IMR-90 (cell line): ENCODE measurements around the gene FAM186B. TPM values are rescaled to one million over a fixed set of nuclear protein-coding genes. Genes with fewer than 3 reads are reported as not detected.
A peak's percentile ranks its signal among the peaks of the same experiment; 100 is the strongest.

Source experiments
- ATAC-seq: fragments of 200-7000 bp; cut with Tn5 transposase; 2 replicates; pipeline ENCODE4 v1.9.1; 2020; ENCODE audit warnings: low read depth, mild to moderate bottlenecking, moderate library complexity
- BruUV-seq: library from RNA; stranded (reverse); fragments of 400-500 nt; replicated peaks from 2 replicates; lab custom pipeline; 2021; lab: Mats Ljungman, UMichigan
- CTCF ChIA-PET: fragments of 300-600 bp; formaldehyde crosslinking; extraction: SDS; loops from one replicate; lab custom pipeline; 2021; ENCODE audit warnings: antibody characterized with exemption; lab: Yijun Ruan, JAX
- POLR2A ChIA-PET: fragments of 300-600 bp; sonication (Branson Sonifier 250); formaldehyde crosslinking; loops from one replicate; lab custom pipeline; 2022; ENCODE audit warnings: antibody characterized with exemption; ENCODE audit not compliant: unreplicated experiment; lab: Charles Lee
- DNase-seq: peaks from one replicate; pipeline ENCODE4 v3.0.0; 2013
- H2AFZ ChIP-seq: replicated peaks from 2 replicates; pipeline ENCODE3; 2013; ENCODE audit warnings: low read length, mild to moderate bottlenecking; ENCODE audit not compliant: poor library complexity
- H2AK5ac ChIP-seq: 2 replicates; pipeline ENCODE4 v1.6.1; 2013; ENCODE audit warnings: low read depth, low read length, inconsistent platforms
- H2AK9ac ChIP-seq: replicated peaks from 2 replicates; pipeline ENCODE3; 2013; ENCODE audit warnings: mild to moderate bottlenecking, low read depth, low read length, moderate library complexity; ENCODE audit not compliant: poor library complexity
- H2BK120ac ChIP-seq: 2 replicates; pipeline ENCODE4 v1.6.1; 2013; ENCODE audit warnings: low read depth, low read length, inconsistent platforms
- H2BK15ac ChIP-seq: 3 replicates; pipeline ENCODE4 v1.6.1; 2013; ENCODE audit warnings: low read depth, low read length, inconsistent platforms
- H2BK20ac ChIP-seq: 2 replicates; pipeline ENCODE4 v1.6.1; 2013; ENCODE audit warnings: low read depth, mild to moderate bottlenecking, inconsistent platforms, low read length, moderate library complexity
- H2BK5ac ChIP-seq: 2 replicates; pipeline ENCODE4 v1.6.1; 2013; ENCODE audit warnings: mild to moderate bottlenecking, low read depth, low read length, inconsistent platforms; ENCODE audit not compliant: poor library complexity, severe bottlenecking
- H3K14ac ChIP-seq: replicated peaks from 2 replicates; pipeline ENCODE4 v1.6.1; 2013; ENCODE audit warnings: low read depth, low read length, inconsistent platforms
- H3K18ac ChIP-seq: 2 replicates; pipeline ENCODE4 v1.6.1; 2013; ENCODE audit warnings: low read depth, low read length, control low read depth
- H3K23ac ChIP-seq: 2 replicates; pipeline ENCODE4 v1.6.1; 2013; ENCODE audit warnings: low read depth, low read length, inconsistent platforms
- H3K27ac ChIP-seq: 2 replicates; pipeline ENCODE4 v1.5.1; 2013; ENCODE audit warnings: mild to moderate bottlenecking, control low read depth, low read length; ENCODE audit not compliant: insufficient read depth
- H3K27me3 ChIP-seq: 2 replicates; pipeline ENCODE4 v1.6.1; 2013; ENCODE audit warnings: low read length; ENCODE audit not compliant: control insufficient read depth, insufficient read depth
- H3K36me3 ChIP-seq: 2 replicates; pipeline ENCODE4 v1.6.1; 2013; ENCODE audit warnings: low read length, mixed read lengths; ENCODE audit not compliant: control insufficient read depth, insufficient read depth
- H3K4ac ChIP-seq: 2 replicates; pipeline ENCODE4 v1.6.1; 2013; ENCODE audit warnings: low read depth, low read length, inconsistent platforms
- H3K4me1 ChIP-seq: 2 replicates; pipeline ENCODE4 v1.6.1; 2013; ENCODE audit warnings: low read length, mixed read lengths; ENCODE audit not compliant: control insufficient read depth, insufficient read depth
- H3K4me2 ChIP-seq: 2 replicates; pipeline ENCODE4 v1.6.1; 2013; ENCODE audit warnings: low read depth, mild to moderate bottlenecking, control low read depth, low read length, moderate library complexity
- H3K4me3 ChIP-seq: 2 replicates; pipeline ENCODE4 v1.5.1; 2013; ENCODE audit warnings: low read depth, mild to moderate bottlenecking, control low read depth, low read length, moderate library complexity; ENCODE audit not compliant: insufficient read depth
- H3K56ac ChIP-seq: 2 replicates; pipeline ENCODE4 v1.6.1; 2013; ENCODE audit warnings: low read length, inconsistent platforms; ENCODE audit not compliant: insufficient read depth; ENCODE audit errors: extremely low read depth
- H3K79me1 ChIP-seq, 2 experiments: 2 replicates each; pipeline ENCODE4 v1.6.1; 2013; ENCODE audit warnings: low read length in 2 of 2, inconsistent platforms in 1 of 2, low read depth in 1 of 2
- H3K9ac ChIP-seq: 2 replicates; pipeline ENCODE4 v1.6.1; 2013; ENCODE audit warnings: low read depth, low read length, control low read depth
- H3K9me1 ChIP-seq: 2 replicates; pipeline ENCODE4 v1.6.1; 2013; ENCODE audit warnings: low read length, inconsistent platforms; ENCODE audit not compliant: insufficient read depth
- H3K9me3 ChIP-seq: 2 replicates; pipeline ENCODE4 v1.6.1; 2013; ENCODE audit warnings: low read length; ENCODE audit not compliant: control insufficient read depth, insufficient read depth
- H4K20me1 ChIP-seq: 2 replicates; pipeline ENCODE4 v1.6.1; 2013; ENCODE audit warnings: low read length, inconsistent platforms; ENCODE audit not compliant: insufficient read depth
- H4K5ac ChIP-seq: 2 replicates; pipeline ENCODE4 v1.6.1; 2013; ENCODE audit warnings: mild to moderate bottlenecking, low read depth, low read length, control low read depth
- H4K8ac ChIP-seq, 2 experiments: 2 replicates each; pipeline ENCODE4 v1.6.1; 2013; ENCODE audit warnings: low read depth in 2 of 2, low read length in 2 of 2, control low read depth in 1 of 2, inconsistent platforms in 1 of 2
- H4K91ac ChIP-seq: 2 replicates; pipeline ENCODE4 v1.6.1; 2013; ENCODE audit warnings: low read depth, low read length, inconsistent platforms; ENCODE audit not compliant: insufficient read depth
- BHLHE40 ChIP-seq: fragments of 150-350 bp; IDR thresholded peaks from 2 replicates; pipeline ENCODE4 v1.6.1; 2016; ENCODE audit warnings: mild to moderate bottlenecking, low read depth, low read length
- CEBPB ChIP-seq: IDR thresholded peaks from 2 replicates; pipeline ENCODE4 v1.6.1; 2012; ENCODE audit warnings: low read depth, low read length, improper control_type of control experiment
- CHD1 ChIP-seq: IDR thresholded peaks from 2 replicates; pipeline ENCODE4 v1.6.1; 2012; ENCODE audit warnings: low read depth, low read length, improper control_type of control experiment
- FOS ChIP-seq: fragments of 150-350 bp; IDR thresholded peaks from 2 replicates; pipeline ENCODE4 v1.6.1; 2016; ENCODE audit warnings: low read depth, low read length
- MAFK ChIP-seq: IDR thresholded peaks from 2 replicates; pipeline ENCODE4 v1.6.1; 2012; ENCODE audit warnings: low read depth, low read length, improper control_type of control experiment
- MAZ ChIP-seq: IDR thresholded peaks from 2 replicates; pipeline ENCODE4 v1.6.1; 2012; ENCODE audit warnings: low read depth, mild to moderate bottlenecking, low read length, improper control_type of control experiment, moderate library complexity, borderline replicate concordance
- MXI1 ChIP-seq: IDR thresholded peaks from 2 replicates; pipeline ENCODE4 v1.6.1; 2012; ENCODE audit warnings: low read depth, mild to moderate bottlenecking, low read length, moderate library complexity, borderline replicate concordance
- NFE2L2 ChIP-seq: fragments of 150-350 bp; IDR thresholded peaks from 2 replicates; pipeline ENCODE4 v1.6.1; 2016; ENCODE audit warnings: low read depth, mild to moderate bottlenecking, low read length
- POLR2A ChIP-seq: IDR thresholded peaks from 2 replicates; pipeline ENCODE4 v1.6.1; 2012; ENCODE audit warnings: mild to moderate bottlenecking, low read depth, low read length
- RAD21 ChIP-seq: IDR thresholded peaks from 2 replicates; pipeline ENCODE4 v1.6.1; 2012; ENCODE audit warnings: low read length, improper control_type of control experiment
- RCOR1 ChIP-seq: IDR thresholded peaks from 2 replicates; pipeline ENCODE4 v1.6.1; 2012; ENCODE audit warnings: mild to moderate bottlenecking, low read length, improper control_type of control experiment; ENCODE audit not compliant: insufficient replicate concordance
- RFX5 ChIP-seq: IDR thresholded peaks from 2 replicates; pipeline ENCODE4 v1.8.0; 2012; ENCODE audit warnings: low read depth, mild to moderate bottlenecking, low read length, moderate library complexity
- SMC3 ChIP-seq: fragments of 150-350 bp; IDR thresholded peaks from 2 replicates; pipeline ENCODE4 v1.6.1; 2016; ENCODE audit warnings: low read depth, mild to moderate bottlenecking, antibody characterized with exemption, low read length, moderate library complexity
- WGBS, 2 experiments: methylation state at CpG; one replicate each; pipeline versions ENCODE4 v1.1.5 to v1.1.7; 2013; ENCODE audit warnings: missing lambda C conversion rate in 2 of 2; ENCODE audit not compliant: insufficient read length in 1 of 2; ENCODE audit errors: extremely low coverage in 2 of 2; 5-methylcytosine and 5-hydroxymethylcytosine counted together
- dilution Hi-C: fragments of 300-500 bp; cut with HindIII; formaldehyde crosslinking; loops from one replicate; pipeline ENCODE4 v1.14.3; 2018; ENCODE audit warnings: low sequenced_read_pairs; ENCODE audit not compliant: unreplicated experiment
- in situ Hi-C: fragments of 300-500 bp; cut with MboI; formaldehyde crosslinking; loops from 3 replicates; pipeline ENCODE4 v1.14.3; 2019; ENCODE audit warnings: low sequenced_read_pairs, inconsistent platforms, mixed read lengths
- intact Hi-C: fragments of 100-400 bp; cut with micrococcal nuclease; formaldehyde crosslinking; loops from 2 replicates; pipeline ENCODE4 v1.10.0; 2022
- polyA plus RNA-seq, 3 experiments: library from polyadenylated mRNA; depleted of rRNA; stranded (reverse); fragments of >200 nt; gene quantifications; 2 replicates each; pipeline ENCODE4 v1.2.3, GENCODE V29; 2012; ENCODE audit warnings: low replicate concordance in 1 of 3
- total RNA-seq: library from RNA; depleted of rRNA; stranded (reverse); fragments of >200 nt; gene quantifications from 2 replicates; pipeline ENCODE4 v1.2.3, GENCODE V29; 2012
- TF ChIP-seq, protein P1 (sequence below): fragments of 150-350 bp; IDR thresholded peaks from 2 replicates; pipeline ENCODE4 v1.6.1; 2017; ENCODE audit warnings: mild to moderate bottlenecking, antibody characterized with exemption, low read length, low read depth
- TF ChIP-seq, protein P2 (sequence below): conservative IDR thresholded peaks from 2 replicates; pipeline ENCODE4 v1.5.1; 2012; ENCODE audit warnings: mild to moderate bottlenecking, low read depth, low read length, improper control_type of control experiment

FAM186B gene
- total and polyA plus RNA-seq, 2 of the 4 experiments (the other 2 are of a cell fraction) = 0.10 to 0.18 TPM

DNA sequence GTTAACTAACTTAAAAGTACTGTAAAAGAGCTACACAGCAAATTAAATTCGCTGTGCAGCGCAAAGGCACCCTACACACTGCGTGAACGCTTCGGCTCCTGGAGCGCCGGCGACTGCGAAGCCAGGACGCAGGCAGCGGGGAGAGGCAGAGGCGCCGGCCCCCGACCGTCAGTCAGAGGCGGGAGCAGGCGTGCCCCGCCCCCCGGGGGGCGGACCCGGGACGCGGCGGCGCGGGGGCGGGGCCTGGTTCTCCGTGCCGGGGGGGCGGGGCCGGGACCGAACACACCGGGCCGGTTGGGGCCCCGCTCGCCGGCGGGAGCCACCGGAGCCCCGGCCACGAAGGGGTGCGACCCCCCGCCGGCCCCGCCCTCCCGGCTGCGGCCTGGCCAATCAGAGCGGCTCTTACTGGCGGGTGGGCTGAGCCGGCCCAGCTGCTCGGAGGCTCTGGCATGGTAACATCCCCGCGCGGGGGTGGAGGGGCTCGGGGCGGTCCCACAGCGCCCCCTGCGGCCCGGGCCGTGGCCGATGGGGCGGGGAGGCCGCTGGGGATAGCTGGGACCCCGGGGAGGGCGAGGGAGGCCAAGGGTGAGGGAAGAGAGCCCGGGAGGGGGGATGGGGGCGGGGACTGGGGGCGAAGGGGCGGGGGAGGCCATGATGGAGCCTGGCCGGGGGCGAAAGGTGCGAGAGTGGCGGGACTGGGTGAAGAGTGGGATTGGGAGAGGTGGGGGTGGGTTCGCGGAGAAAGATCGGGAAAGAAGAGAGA lies 17.9 kb upstream of the FAM186B start, which contains the start of gene PRPF40B:
Gene PRPF40B (plus strand): TSS at position 420 of the 763 bp plus-strand sequence. CDS start 30 bp downstream, at position 450.
- Histone ChIP-seq H4K20me1 (no peaks in the 10 kb centered on the region), H3K18ac (peak within 1 kb of the TSS; percentile 16; the same call in 1 of the 2 replicates), H2AK5ac (peak within 1 kb of the TSS; percentile 35), H3K56ac (peak within 1 kb of the TSS; percentile 62), H4K5ac (peak within 1 kb of the TSS; percentile 50), H4K91ac (peak within 1 kb of the TSS; percentile 47), H3K27ac (peak within 1 kb of the TSS; percentile 24), H3K27me3 (no peaks in the 10 kb centered on the region), H2BK20ac (no peak within 1 kb of the TSS), H2AK9ac (peak within 1 kb of the TSS; percentile 79), H3K36me3 (no peaks in the 10 kb centered on the region), H3K4me2 (peak within 1 kb of the TSS; percentile 94), H3K79me1 (peaks cover 0 to 13% of the 10 kb centered on the region in 2 experiments; a peak in 2 of 4 replicates), H2AFZ (peak within 1 kb of the TSS; percentile 93), H3K4me3 (peak within 1 kb of the TSS; percentile 60), H2BK5ac (peak within 1 kb of the TSS; percentile 10), H3K9ac (peak within 1 kb of the TSS; percentile 74), H3K9me3 (no peaks in the 10 kb centered on the region), H3K4ac (peak within 1 kb of the TSS; percentile 83), H4K8ac (peak within 1 kb of the TSS; percentile 80 to 90), H3K4me1 (peaks cover 11% of the 10 kb centered on the region), H3K23ac (peak within 1 kb of the TSS; percentile 95), H2BK15ac (no peak within 1 kb of the TSS), H3K9me1 (0 out of 2 replicates have a peak, but pooled peaks cover 3% of the 10 kb centered on the region), H3K14ac (peak within 1 kb of the TSS; percentile 96), H2BK120ac (no peak within 1 kb of the TSS)
- ATAC-seq (peak; percentile 92), DNase-seq (peak; percentile 73)
- ChIA-PET CTCF (interaction anchor here (0.5 to 1.0 kb wide), 3 partner anchors 20 to 83 kb away, joined by 3 to 5 read pairs (median 3); no protein-coding TSS in a partner anchor), POLR2A (interaction anchor here (0.5 to 0.6 kb wide), 5 partner anchors 23 to 139 kb away, joined by 3 to 10 read pairs (median 3); no protein-coding TSS in a partner anchor)
- intact Hi-C loops = no loop called here
- dilution Hi-C loops = no loop called here
- BruUV-seq = no TSS peak
- in situ Hi-C loops = no loop called here
- 0% methylated on average over 4 of the region's 76 CpGs; no CpG with 5 or more reads in 1 of the 2 experiments for WGBS, 2 experiments
- TF ChIP-seq MAZ (peak; percentile 78; the same call in 1 of the 2 replicates), NFE2L2 (no peak), RCOR1 (no peak), FOS (no peak), RFX5 (no peak), RAD21 (peak; percentile 19), CHD1 (no peak), MXI1 (no peak), BHLHE40 (no peak; the same call in 1 of the 2 replicates), CEBPB (no peak), MAFK (no peak), POLR2A (peak; percentile 81), SMC3 (no peak)
- TF ChIP-seq, protein P1, sequence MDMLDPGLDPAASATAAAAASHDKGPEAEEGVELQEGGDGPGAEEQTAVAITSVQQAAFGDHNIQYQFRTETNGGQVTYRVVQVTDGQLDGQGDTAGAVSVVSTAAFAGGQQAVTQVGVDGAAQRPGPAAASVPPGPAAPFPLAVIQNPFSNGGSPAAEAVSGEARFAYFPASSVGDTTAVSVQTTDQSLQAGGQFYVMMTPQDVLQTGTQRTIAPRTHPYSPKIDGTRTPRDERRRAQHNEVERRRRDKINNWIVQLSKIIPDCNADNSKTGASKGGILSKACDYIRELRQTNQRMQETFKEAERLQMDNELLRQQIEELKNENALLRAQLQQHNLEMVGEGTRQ = no peak
- TF ChIP-seq, protein P2, sequence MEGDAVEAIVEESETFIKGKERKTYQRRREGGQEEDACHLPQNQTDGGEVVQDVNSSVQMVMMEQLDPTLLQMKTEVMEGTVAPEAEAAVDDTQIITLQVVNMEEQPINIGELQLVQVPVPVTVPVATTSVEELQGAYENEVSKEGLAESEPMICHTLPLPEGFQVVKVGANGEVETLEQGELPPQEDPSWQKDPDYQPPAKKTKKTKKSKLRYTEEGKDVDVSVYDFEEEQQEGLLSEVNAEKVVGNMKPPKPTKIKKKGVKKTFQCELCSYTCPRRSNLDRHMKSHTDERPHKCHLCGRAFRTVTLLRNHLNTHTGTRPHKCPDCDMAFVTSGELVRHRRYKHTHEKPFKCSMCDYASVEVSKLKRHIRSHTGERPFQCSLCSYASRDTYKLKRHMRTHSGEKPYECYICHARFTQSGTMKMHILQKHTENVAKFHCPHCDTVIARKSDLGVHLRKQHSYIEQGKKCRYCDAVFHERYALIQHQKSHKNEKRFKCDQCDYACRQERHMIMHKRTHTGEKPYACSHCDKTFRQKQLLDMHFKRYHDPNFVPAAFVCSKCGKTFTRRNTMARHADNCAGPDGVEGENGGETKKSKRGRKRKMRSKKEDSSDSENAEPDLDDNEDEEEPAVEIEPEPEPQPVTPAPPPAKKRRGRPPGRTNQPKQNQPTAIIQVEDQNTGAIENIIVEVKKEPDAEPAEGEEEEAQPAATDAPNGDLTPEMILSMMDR = peak; percentile 73
